Stimulated activated naive CD4-positive, alpha-beta T cell (primary cell): Measurements from ENCODE around the gene TMEM156.

Source experiments
- DNase-seq, 6 experiments: peaks; one replicate each; lab custom pipeline; 2025; lab: John Stamatoyannopoulos, UW

The TMEM156 gene

GRCh38 chr4:39032218-39033085, at the start of gene TMEM156:
TMEM156 (minus strand) TSS chr4:39032409; CDS start chr4:39032313, 96 bp downstream.
- peak in 4 of 6 experiments; percentile 6 to 67 (median 66) for DNase-seq

GRCh38 chr4:39078829-39079228, 46.6 kb upstream of the TMEM156 start:
- DNase-seq = no peak

GRCh38 chr4:39068907-39069306, 36.7 kb upstream of the TMEM156 start:
- DNase-seq = no peak

- DNase-seq = no peak
Measured at GRCh38 chr4:39067451-39067850, 35.2 kb upstream of the TMEM156 start.

GRCh38 chr4:39067031-39067430, 34.8 kb upstream of the TMEM156 start:
- no peak for DNase-seq

GRCh38 chr4:39066371-39066770, 34.2 kb upstream of the TMEM156 start:
- no peak for DNase-seq

- DNase-seq = no peak
Measured at GRCh38 chr4:39063430-39063829, 31.2 kb upstream of the TMEM156 start.

GRCh38 chr4:39062770-39063097, 30.5 kb upstream of the TMEM156 start:
- DNase-seq = no peak

GRCh38 chr4:39062094-39062769, 30.0 kb upstream of the TMEM156 start, which contains the start of gene KLHL5:
KLHL5 (plus strand) TSS chr4:39062232; CDS start chr4:39062653, 421 bp downstream.
- DNase-seq = no peak

GRCh38 chr4:39061457-39061856, 29.2 kb upstream of the TMEM156 start:
- DNase-seq = no peak

GRCh38 chr4:39056023-39056422, 23.8 kb upstream of the TMEM156 start:
- no peak for DNase-seq

- DNase-seq = no peak
Measured at GRCh38 chr4:39054497-39054896, 22.3 kb upstream of the TMEM156 start.

- DNase-seq = no peak
Measured at GRCh38 chr4:39053983-39054382, 21.8 kb upstream of the TMEM156 start.

GRCh38 chr4:39051492-39051891, 19.3 kb upstream of the TMEM156 start:
- DNase-seq = no peak

- no peak for DNase-seq
Measured at GRCh38 chr4:39050590-39050989, 18.4 kb upstream of the TMEM156 start.

- peak in 2 of 6 experiments; percentile 21 to 34 for DNase-seq
Measured at GRCh38 chr4:39048311-39048710, 16.1 kb upstream of the TMEM156 start.

GRCh38 chr4:39047681-39048080, 15.5 kb upstream of the TMEM156 start:
- DNase-seq = no peak

GRCh38 chr4:39046249-39046648, 14.0 kb upstream of the TMEM156 start:
- DNase-seq = no peak

GRCh38 chr4:39045827-39046221, 13.6 kb upstream of the TMEM156 start:
- DNase-seq = peak in 3 of 6 experiments; percentile 13 to 45 (median 33)

- DNase-seq = peak in 5 of 6 experiments; percentile 23 to 64 (median 52)
Measured at GRCh38 chr4:39044956-39045826, 13.0 kb upstream of the TMEM156 start.

GRCh38 chr4:39044364-39044955, 12.3 kb upstream of the TMEM156 start:
- peak; percentile 75 to 97 (median 90) for DNase-seq

- DNase-seq = no peak
Measured at GRCh38 chr4:39043861-39044363, 11.7 kb upstream of the TMEM156 start.
